NCI-H345 treated with DMSO at 0.1 percent for 48 hours (cell line): ENCODE results near the gene ATP6V0E1.
"Not testable (repeated sequence)": the region's sequence is repeated elsewhere in the genome, so short reads cannot be mapped to it uniquely, and the experiment has no call there.

Experiments used
- DNase-seq: peaks from one replicate; lab custom pipeline; 2025; ENCODE audit not compliant: unreplicated experiment; lab: John Stamatoyannopoulos, UW

The ATP6V0E1 gene

DNA sequence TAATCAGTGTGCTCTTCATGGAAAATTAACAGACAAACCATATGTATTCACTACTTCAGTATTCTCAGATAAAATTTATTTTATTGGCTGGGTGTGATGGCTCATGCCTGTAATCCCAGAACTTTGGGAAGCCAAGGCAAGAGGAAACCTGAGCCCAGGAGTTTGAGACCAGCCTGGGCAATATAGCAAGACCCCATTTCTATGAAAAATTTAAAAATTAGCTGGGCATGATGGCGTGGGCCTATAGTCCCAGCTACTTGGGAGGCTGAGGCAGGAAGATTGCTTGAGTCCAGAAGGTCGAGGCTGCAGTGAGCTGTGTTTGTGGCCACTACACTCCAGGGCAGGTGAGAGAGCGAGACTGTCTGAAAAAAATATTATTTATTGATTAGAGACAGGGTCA, 49.2 kb downstream of the ATP6V0E1 start:
- DNase-seq, result no peak

GRCh38 chr5:173033923-173034322, 50.4 kb downstream of the ATP6V0E1 start:
- no peak for DNase-seq

GRCh38 chr5:173035904-173036707, 52.5 kb downstream of the ATP6V0E1 start:
- no peak for DNase-seq

- no peak for DNase-seq
Measured at GRCh38 chr5:173039188-173039587, 55.6 kb downstream of the ATP6V0E1 start.

DNA sequence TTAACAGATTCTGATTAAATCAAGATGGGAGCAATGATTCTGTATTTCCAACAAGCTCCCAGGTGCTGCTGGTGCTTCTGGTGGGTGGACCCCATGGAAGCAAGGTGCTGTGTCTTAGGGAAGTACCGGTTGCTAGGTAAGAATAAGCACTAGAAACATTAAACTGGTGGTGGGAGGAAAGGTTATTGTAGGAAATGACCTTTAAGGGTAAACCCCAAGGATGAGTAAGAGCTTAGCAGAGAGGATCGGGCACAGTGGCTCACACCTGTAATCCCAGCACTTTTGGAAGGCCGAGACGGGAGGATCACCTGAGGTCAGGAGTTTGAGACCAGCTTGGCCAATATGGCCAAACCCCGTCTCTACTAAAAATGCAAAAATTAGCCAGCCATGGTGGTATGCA, 56.4 kb downstream of the ATP6V0E1 start:
- DNase-seq, result no peak

GRCh38 chr5:173041881-173042762, 58.6 kb downstream of the ATP6V0E1 start:
- no peak for DNase-seq

DNA sequence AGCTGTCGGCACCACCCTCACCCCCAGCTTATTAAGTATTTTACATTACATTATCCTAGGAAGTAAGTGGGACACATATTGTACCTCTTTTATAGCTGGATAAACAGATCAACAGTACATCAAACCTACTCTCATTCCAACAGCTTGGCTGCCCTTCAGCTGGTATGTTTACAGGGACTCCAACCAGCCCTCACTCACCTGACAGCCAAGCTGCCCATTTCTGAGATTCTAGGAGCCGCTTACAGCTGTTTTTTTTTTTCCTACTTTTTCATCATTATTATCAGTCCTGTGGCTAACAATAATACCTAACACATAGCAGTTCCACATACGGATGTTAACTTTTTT, 59.2 kb downstream of the ATP6V0E1 start:
- DNase-seq, result no peak

GRCh38 chr5:173045474-173045873, 61.9 kb downstream of the ATP6V0E1 start:
- no peak for DNase-seq

- DNase-seq, result not testable (repeated sequence)
Measured at GRCh38 chr5:173047096-173047837, 63.7 kb downstream of the ATP6V0E1 start.

GRCh38 chr5:173047838-173048105, 64.2 kb downstream of the ATP6V0E1 start:
- DNase-seq, result no peak

- DNase-seq, result no peak
Measured at GRCh38 chr5:173050791-173051190, 67.2 kb downstream of the ATP6V0E1 start.

GRCh38 chr5:173051746-173052145, 68.2 kb downstream of the ATP6V0E1 start:
- DNase-seq, result no peak

- DNase-seq, result no peak
Measured at GRCh38 chr5:173053041-173053440, 69.5 kb downstream of the ATP6V0E1 start.

DNA sequence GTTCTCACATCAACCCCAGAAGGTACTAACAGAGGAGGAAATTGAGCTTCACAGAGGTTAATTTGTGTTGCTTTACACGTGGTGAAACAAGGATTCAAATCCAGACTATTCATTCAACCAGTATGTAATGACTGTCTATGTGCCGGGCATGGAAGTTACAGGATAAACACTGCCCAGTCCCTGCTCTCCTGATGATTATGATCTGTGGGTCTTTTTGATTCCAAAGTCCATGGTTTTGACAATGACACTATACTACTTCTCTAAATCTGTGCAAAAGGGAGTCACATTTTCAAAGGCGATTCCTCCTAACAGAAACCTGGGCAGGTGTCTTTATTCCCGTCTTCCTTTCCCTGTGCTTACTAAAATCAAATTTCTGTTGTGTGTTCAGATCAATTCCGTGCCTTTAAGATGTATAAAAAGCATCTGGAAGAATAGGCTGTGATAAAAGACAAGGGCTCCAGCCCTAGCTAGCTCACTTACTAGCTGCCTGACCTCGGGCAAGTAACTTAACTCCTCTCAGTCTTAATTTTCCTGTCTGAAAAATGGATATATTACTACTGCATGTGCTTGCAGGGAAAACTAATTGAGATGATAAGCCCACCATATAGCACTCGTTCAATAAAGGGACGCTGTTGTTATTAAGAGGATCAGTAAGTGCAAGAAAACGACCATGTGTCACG, 71.6 kb downstream of the ATP6V0E1 start:
- DNase-seq, result no peak

- peak; percentile 48 for DNase-seq
Measured at GRCh38 chr5:173055722-173055982, 72.1 kb downstream of the ATP6V0E1 start.

- DNase-seq, result peak; percentile 91
Measured at GRCh38 chr5:173055983-173056782, 72.6 kb downstream of the ATP6V0E1 start, which contains the start of gene CREBRF. CREBRF (plus strand) TSS chr5:173056352; CDS start chr5:173080776, 24,424 bp downstream.

- DNase-seq, result no peak
Measured at GRCh38 chr5:173056783-173057061, 73.2 kb downstream of the ATP6V0E1 start.

DNA sequence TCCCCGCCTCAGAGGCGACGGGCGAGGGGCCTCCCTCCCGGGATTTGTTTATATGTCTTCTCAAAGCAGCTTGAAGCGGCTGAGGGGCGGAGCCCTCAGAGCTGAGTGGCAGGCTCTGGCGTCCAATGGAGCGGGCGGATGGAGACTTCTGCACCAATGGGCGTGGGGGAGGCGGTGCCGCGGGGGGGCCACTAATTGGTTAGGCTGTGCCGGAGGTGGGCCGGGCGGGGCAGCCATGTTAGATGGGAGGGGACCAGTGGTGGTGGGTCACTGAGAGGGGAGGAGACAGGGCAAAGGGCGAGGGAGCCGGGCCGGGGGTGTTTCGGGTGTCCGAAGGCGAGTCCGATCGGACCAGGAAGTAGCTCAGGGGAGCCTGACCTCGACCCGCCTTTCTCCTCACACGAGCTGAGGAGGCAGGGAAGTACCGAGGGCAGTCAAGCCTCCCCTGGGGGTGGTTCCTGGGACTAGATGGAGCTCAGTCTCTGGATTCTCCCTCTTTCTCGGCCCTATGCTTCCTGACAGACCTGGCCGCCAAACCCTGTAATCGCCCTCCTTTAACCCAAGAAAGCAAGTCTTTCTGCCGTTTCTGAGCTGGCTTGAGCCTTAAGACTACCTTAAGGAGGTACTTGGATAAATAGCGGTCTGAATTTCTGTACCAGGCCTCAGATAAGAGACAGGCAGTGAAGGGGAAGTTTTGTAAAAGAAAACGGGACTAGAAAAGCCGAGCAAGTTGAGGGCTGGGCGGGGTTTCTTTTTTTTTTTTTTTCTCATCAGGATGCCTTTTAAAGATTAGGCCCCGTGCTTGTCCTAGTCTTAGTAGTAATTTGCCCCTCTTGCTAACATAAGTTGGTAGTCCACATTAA, 73.7 kb downstream of the ATP6V0E1 start:
- peak; percentile 93 for DNase-seq

GRCh38 chr5:173062141-173062540, 78.6 kb downstream of the ATP6V0E1 start:
- DNase-seq, result no peak

GRCh38 chr5:173065155-173065554, 81.6 kb downstream of the ATP6V0E1 start:
- DNase-seq, result no peak
